Measurements from ENCODE around the gene KRTAP1-4. TPM values are rescaled to one million over a fixed set of nuclear protein-coding genes. Genes with fewer than 3 reads are reported as not detected.
"Not testable (repeated sequence)": the region's sequence is repeated elsewhere in the genome, so short reads cannot be mapped to it uniquely, and the experiment has no call there.

Gene KRTAP1-4, protein sequence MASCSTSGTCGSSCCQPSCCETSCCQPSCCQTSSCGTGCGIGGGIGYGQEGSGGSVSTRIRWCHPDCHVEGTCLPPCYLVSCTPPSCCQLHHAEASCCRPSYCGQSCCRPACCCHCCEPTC
- total RNA-seq = not detected

DNA sequence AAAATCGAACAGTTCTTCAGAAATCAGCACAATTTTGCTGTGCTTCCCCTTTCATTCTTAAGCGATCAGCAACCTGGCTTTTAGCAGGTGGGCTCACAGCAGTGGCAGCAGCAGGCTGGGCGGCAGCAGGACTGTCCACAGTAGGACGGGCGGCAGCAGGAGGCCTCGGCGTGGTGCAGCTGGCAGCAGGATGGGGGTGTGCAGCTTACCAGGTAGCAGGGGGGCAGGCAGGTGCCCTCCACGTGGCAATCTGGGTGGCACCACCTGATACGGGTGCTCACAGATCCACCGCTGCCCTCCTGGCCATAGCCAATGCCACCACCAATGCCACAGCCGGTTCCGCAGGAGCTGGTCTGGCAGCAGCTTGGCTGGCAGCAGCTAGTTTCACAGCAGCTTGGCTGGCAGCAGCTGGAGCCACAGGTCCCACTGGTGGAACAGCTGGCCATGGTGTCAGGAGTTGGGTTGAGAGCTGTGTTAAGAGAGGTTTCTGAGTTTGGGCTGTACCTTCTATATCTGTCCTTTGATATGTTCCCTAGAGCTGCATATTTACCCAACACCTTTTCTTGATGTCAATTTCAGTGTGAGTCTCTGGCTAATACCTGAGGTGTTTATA is at the start of gene KRTAP1-4:
TSS of gene KRTAP1-4 (minus strand) at position 563 of the 613 bp plus-strand sequence. CDS start at position 446, 117 bp downstream.
- Mint-ChIP-seq H3K36me3 (ENCODE audit: low read depth) (no peaks in the 10 kb centered on the region), H3K4me1 (no peaks in the 10 kb centered on the region), H3K27me3 (peaks cover 10% of the 10 kb centered on the region), H3K27ac (no peak within 1 kb of the TSS), H3K9me3 (no peaks in the 10 kb centered on the region), H3K4me3 (no peak within 1 kb of the TSS)
- ChIA-PET POLR2A (no interaction called here), CTCF (no interaction called here)
- DNase-seq = no peak

DNA sequence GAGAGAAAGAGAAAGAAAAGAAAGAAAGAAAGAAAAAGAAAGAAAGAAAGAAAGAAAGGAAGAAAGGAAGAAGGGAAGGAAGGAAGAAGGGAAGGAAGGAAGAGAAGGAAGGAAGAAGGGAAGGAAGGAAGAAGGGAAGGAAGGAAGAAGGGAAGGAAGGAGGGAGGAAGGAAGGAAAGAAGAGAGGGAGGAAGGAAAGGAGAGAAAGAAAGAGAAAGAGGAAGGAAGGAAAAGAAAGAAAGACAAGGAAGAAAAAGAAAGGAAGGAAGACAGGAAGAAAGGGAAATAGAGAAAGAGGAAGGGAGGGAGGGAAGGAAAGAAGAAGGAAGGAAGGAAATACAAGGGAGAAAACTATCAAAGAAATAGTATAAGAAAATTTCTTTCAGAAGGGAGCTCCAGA is 46.8 kb upstream of the KRTAP1-4 start:
- no peaks in the 10 kb centered on the region for H3K4me1 Mint-ChIP-seq
- POLR2A ChIA-PET = no interaction called here
- no peak overlapping the region for H3K27ac Mint-ChIP-seq
- no peak for DNase-seq
- no peaks in the 10 kb centered on the region for H3K9me3 Mint-ChIP-seq
- CTCF ChIA-PET = no interaction called here
- no peak overlapping the region for H3K4me3 Mint-ChIP-seq
- H3K36me3 Mint-ChIP-seq (ENCODE audit: low read depth) = no peaks in the 10 kb centered on the region
- H3K27me3 Mint-ChIP-seq = peaks cover 12% of the 10 kb centered on the region

DNA sequence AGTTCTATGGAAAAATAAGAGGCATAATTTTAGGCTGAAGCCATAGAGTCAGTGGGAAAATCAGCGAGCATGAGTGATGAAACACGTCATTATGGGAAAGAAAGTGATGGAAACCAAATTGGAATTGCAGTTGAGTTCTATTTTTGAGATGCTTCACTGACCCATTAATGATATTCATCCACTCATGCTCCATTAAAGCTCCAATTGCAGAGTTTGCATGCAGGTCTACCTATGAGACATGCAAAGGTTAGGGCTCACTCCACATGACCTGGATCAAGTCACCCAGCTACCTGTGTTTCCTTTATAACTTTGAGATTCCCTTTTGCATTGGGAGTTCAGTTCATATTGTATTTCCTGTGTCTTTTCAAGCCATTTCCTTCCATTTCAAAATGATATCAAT is 43.7 kb upstream of the KRTAP1-4 start:
- no peak for DNase-seq
- no peak overlapping the region for H3K4me3 Mint-ChIP-seq
- POLR2A ChIA-PET = no interaction called here
- H3K27ac Mint-ChIP-seq = no peak overlapping the region
- peaks cover 12% of the 10 kb centered on the region for H3K27me3 Mint-ChIP-seq
- no peaks in the 10 kb centered on the region for H3K4me1 Mint-ChIP-seq
- no peaks in the 10 kb centered on the region for H3K36me3 Mint-ChIP-seq (ENCODE audit: low read depth)
- no peaks in the 10 kb centered on the region for H3K9me3 Mint-ChIP-seq
- CTCF ChIA-PET = no interaction called here

DNA sequence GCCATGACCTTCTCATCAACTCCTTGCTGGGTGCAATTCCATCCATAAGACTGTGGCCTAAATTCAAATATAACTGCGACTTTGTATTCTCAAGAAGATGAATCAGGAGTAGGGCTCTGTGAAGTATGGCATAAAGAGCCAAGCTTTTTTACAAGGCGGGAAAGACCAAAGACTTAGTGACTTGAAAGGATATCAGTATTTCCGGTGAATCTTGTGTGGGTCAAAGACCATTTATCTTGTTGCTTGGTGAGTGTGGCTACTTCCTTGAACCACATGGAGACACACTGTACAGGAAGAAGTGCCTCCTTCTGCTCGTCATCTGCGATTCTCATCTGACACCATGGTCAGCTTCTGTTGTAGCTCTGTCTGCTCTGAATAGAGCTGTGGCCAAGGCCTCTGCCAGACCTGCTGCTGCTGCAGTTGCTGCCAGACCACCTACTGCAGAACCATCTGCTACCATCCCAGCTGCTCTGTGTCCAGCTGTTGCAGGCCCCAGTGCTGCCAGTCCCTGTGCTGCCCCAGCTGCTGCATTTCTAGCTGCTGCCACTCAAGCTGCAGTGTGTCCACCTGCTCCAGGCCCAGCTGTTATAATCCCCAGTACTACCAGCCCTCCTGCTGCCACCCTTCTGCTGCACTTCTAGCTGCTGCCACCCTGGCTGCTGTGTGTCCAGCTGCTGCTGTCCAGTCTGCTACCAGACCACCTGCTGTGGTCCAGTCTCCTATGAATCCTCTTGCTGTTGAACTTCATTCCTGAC is 41.8 kb upstream of the KRTAP1-4 start:
- H3K27ac Mint-ChIP-seq = no peak overlapping the region
- no peaks in the 10 kb centered on the region for H3K36me3 Mint-ChIP-seq (ENCODE audit: low read depth)
- H3K9me3 Mint-ChIP-seq = no peaks in the 10 kb centered on the region
- POLR2A ChIA-PET = no interaction called here
- no peak for DNase-seq
- peaks cover 11% of the 10 kb centered on the region for H3K27me3 Mint-ChIP-seq
- H3K4me3 Mint-ChIP-seq = no peak overlapping the region
- CTCF ChIA-PET = interaction anchor here (1.5 kb wide), 1 partner anchor 24 kb away, joined by 3 read pairs; no protein-coding TSS in a partner anchor
- no peaks in the 10 kb centered on the region for H3K4me1 Mint-ChIP-seq

DNA sequence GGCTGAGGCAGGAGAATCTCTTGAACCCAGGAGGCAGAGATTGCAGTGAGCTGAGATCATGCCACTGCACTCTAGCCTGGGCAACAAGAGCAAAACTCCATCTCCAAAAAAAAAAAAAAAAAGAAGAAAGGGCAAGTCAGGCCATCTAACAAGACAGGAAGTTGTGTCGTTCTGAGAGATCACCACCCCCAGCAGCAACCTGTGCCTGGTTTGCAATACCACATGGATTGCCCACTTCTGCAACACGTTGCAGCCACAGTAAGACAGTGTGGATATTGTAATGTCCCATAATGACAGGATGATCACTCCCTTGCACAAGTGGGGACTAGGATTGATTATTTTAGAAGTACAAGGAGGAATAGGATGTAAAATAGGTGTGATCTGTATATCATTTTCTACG is 39.0 kb upstream of the KRTAP1-4 start:
- POLR2A ChIA-PET = no interaction called here
- Mint-ChIP-seq H3K27ac (no peak overlapping the region), H3K9me3 (no peaks in the 10 kb centered on the region), H3K4me3 (no peak overlapping the region), H3K27me3 (no peaks in the 10 kb centered on the region), H3K4me1 (no peaks in the 10 kb centered on the region), H3K36me3 (ENCODE audit: low read depth) (no peaks in the 10 kb centered on the region)
- DNase-seq = no peak
- CTCF ChIA-PET = no interaction called here

DNA sequence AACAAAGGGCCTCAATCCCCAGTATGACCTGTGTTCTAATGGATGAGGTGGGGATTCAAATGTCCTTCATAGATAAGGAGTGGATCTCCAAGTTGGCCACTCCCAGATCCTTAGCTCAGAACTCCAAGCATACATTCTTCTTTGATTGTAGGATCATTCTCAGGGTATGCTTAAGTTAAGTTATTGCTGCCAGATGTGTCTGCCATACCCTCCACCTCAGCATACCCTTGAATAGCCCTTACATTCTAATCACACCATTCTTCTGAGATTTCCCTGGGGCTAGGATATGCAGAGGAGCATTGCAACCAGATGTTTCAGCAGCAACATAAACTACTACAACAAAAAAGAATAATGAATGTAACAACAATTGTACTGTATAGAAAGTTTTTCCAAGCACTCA is 37.3 kb upstream of the KRTAP1-4 start:
- Mint-ChIP-seq H3K9me3 (no peaks in the 10 kb centered on the region), H3K4me3 (no peak overlapping the region), H3K36me3 (ENCODE audit: low read depth) (no peaks in the 10 kb centered on the region), H3K27ac (no peak overlapping the region), H3K27me3 (peaks cover 3% of the 10 kb centered on the region), H3K4me1 (no peaks in the 10 kb centered on the region)
- ChIA-PET CTCF (no interaction called here), POLR2A (no interaction called here)
- DNase-seq = no peak

DNA sequence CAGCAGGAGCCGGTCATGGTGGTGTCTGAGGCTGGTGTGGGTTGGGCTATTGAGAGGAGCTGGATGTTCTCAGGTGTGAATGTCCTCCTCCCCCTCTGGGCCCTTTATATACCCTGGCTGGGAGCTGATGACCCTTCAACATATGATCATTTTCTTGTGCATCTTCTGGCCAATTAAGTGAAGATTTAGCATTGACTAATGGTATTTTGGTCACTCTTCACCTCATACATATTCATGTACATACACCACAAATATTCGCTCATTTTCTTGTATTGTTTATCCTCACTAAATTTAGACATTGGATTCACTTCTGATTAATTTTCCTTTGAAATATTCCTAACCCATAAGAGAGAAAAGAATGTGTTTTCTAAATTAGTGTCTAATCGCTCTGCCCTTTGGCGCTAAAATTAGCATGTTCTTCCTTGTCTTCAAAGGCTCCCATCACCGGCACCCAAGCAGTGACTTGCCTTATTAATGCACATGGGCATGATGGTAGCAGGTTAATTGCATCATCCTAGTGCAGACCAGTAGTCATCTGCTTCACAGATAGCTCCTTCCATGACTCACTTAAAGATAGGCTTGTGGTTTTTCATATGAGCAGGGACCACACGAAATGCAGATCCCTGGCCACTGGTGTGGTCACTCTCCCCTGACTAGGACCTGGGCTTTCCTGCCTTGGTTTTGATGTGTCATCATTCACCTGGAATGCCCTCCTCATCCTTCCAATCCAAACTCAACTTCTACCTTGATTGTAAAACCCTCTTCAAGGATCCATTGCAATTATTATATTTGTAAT is 36.0 kb upstream of the KRTAP1-4 start, which contains the start of gene KRTAP2-4:
TSS of gene KRTAP2-4 (minus strand) at position 51 of the 796 bp plus-strand sequence. CDS start at position 17, 34 bp downstream.
- POLR2A ChIA-PET = no interaction called here
- CTCF ChIA-PET = no interaction called here
- Mint-ChIP-seq H3K4me1 (no peaks in the 10 kb centered on the region), H3K27ac (no peak within 1 kb of the TSS), H3K4me3 (no peak within 1 kb of the TSS), H3K36me3 (ENCODE audit: low read depth) (no peaks in the 10 kb centered on the region), H3K27me3 (peaks cover 11% of the 10 kb centered on the region), H3K9me3 (no peaks in the 10 kb centered on the region)
- no peak for DNase-seq

DNA sequence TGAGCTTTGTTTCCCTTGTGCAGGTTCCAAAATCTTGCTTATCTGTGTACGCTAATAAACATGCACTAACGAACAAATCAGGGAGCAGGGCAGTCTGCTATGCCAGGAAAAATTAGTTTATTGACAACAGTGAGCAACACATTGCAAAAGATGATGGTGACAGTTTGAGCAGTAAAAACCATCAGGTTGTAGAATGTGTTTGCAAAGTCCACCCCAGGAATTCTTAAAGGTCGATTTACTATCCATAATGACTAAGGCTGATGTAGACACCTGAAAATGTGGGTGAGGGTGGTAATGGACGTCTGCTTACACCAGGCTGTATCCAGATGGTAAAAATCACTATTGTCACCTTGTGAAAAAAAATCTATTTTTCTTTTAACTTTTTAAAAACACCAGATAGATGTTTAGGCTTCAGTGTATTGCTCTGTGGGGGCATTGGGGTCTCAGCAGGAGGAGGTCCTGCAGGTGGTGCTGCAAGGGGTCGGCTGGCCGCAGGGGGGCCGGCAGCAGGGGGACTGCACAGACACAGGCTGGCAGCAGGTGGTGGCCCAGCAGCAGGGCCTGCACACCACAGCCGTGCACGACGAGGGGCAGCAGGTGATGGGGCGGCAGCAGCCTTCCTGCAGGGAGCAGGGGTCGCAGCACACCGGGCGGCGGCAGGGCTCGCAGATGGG is 35.2 kb upstream of the KRTAP1-4 start:
- H3K4me3 Mint-ChIP-seq; H3K4me1 Mint-ChIP-seq; DNase-seq; H3K36me3 Mint-ChIP-seq (ENCODE audit: low read depth); H3K27ac Mint-ChIP-seq; POLR2A ChIA-PET; H3K9me3 Mint-ChIP-seq: not testable (repeated sequence)
- CTCF ChIA-PET = interaction anchor here (0.6 kb wide), 1 partner anchor 123 kb away, joined by 4 read pairs; no protein-coding TSS in a partner anchor
- H3K27me3 Mint-ChIP-seq = peaks cover 18% of the 10 kb centered on the region

DNA sequence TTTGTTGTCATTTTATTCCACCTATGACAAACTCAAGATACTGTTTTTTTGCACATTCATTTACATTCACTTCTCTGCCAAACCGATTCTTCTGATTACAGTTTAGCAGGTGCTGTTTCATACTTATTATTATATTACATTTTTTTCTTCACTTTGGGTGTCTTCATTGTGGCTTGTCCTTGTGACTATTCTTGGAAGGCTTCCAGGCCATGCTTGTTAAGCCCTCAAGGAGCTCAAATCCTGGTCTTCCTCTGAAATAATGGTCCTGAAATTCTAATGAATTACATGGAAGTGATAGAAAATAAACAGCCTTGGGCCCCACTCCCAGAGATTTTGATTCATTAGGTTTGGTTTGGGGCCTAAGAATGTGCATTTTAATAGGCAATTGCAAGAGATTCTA is 34.3 kb upstream of the KRTAP1-4 start:
- Mint-ChIP-seq H3K36me3 (ENCODE audit: low read depth) (no peaks in the 10 kb centered on the region), H3K4me1 (no peaks in the 10 kb centered on the region), H3K27ac (no peak overlapping the region), H3K27me3 (peaks cover 24% of the 10 kb centered on the region), H3K4me3 (no peak overlapping the region), H3K9me3 (no peaks in the 10 kb centered on the region)
- ChIA-PET POLR2A (no interaction called here), CTCF (interaction anchor here (0.6 kb wide), 1 partner anchor 124 kb away, joined by 4 read pairs; no protein-coding TSS in a partner anchor)
- DNase-seq = no peak

DNA sequence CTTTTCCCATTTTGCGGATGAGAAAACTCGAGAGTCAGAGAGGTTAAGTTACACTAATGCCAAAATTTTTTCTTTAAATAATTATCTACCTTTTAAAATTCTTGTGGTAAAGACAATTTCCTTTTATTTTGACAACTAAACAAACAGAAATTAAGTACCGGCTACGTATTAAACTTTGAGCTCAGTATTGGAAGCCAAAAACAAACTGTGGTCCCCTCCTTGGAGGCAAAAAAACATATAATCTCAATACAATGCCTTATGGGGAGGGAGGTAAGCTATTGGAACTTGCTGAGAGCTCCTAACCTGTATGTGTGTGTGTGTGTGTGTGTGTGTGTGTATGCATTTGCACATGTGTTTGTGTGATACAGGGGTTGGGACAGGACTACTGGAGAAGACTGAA is 33.5 kb upstream of the KRTAP1-4 start:
- Mint-ChIP-seq H3K9me3 (no peaks in the 10 kb centered on the region), H3K4me1 (no peaks in the 10 kb centered on the region), H3K36me3 (ENCODE audit: low read depth) (no peaks in the 10 kb centered on the region), H3K27ac (no peak overlapping the region), H3K4me3 (no peak overlapping the region), H3K27me3 (peaks cover 29% of the 10 kb centered on the region)
- ChIA-PET CTCF (interaction anchor here (0.9 kb wide), 1 partner anchor 259 kb away, joined by 3 read pairs; no protein-coding TSS in a partner anchor), POLR2A (no interaction called here)
- DNase-seq = no peak

DNA sequence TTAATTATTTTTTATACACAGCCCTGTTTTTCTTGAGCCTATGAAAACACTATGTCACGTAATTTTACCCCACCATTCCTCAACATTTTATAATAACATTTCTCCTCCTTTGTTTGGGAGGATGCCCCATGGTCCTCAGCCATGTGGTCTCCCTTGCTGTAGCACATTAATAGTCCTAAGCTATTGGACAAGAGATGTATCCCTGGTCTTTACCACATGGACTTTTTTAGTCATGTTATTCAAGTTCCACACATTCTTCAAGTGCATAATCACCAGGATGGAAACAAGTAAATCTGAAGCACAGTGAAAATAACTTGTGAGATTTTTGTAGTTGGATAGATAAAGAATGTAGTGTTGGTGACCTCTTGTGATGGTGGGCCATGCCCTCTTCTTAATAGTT is 32.0 kb upstream of the KRTAP1-4 start:
- Mint-ChIP-seq H3K4me3 (no peak overlapping the region), H3K9me3 (no peaks in the 10 kb centered on the region), H3K36me3 (ENCODE audit: low read depth) (no peaks in the 10 kb centered on the region), H3K4me1 (no peaks in the 10 kb centered on the region), H3K27ac (no peak overlapping the region), H3K27me3 (peaks cover 36% of the 10 kb centered on the region)
- CTCF ChIA-PET = no interaction called here
- POLR2A ChIA-PET = no interaction called here
- DNase-seq = no peak

DNA sequence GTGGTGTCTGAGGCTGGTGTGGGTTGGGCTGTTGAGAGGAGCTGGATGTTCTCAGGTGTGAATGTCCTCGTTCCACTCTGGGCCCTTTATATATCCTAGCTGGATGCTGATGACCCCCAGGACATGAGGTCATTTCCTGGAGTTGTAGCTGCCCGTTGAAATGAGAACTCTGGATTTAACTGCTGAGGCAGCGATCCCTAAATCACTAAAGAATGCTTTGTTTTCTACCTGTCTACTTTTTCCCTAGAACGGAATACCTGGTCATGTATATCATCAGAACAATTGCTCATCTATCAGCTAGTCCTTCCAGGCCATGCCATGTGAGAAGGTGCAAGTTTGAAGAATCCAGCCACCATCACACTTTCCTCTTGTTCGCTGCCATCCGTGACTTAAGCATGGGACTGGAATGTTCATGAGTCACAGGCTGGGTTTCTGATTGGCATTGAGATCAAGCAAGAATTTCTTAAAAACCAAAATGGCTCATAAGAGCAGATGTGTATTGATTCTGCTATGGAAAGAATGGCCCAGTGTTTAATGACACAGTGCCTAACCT is 30.1 kb upstream of the KRTAP1-4 start, which contains the start of gene KRTAP2-3:
TSS of gene KRTAP2-3 (minus strand) at position 63 of the 553 bp plus-strand sequence. CDS start 64 bp downstream, outside the sequence.
- Mint-ChIP-seq H3K4me3 (no peak within 1 kb of the TSS), H3K4me1 (no peaks in the 10 kb centered on the region), H3K36me3 (ENCODE audit: low read depth) (no peaks in the 10 kb centered on the region), H3K27me3 (peaks cover 36% of the 10 kb centered on the region), H3K9me3 (no peaks in the 10 kb centered on the region), H3K27ac (no peak within 1 kb of the TSS)
- no peak for DNase-seq
- ChIA-PET POLR2A (no interaction called here), CTCF (no interaction called here)

Measured in activated CD4-positive, alpha-beta memory T cell treated with anti-CD3 and anti-CD28 coated beads, Interleukin-2, amount 10 ng/mL, durations not matched to agents 7 days and 5 days (primary cell).